Muscle of leg (tissue), 11 donors: ENCODE data around the gene ZNF516. TPM values are rescaled to one million over a fixed set of nuclear protein-coding genes. Genes with fewer than 3 reads are reported as not detected.
A peak's percentile ranks its signal among the peaks of the same experiment; 100 is the strongest.

Source experiments
- DNase-seq: peaks from one replicate; pipeline ENCODE4 v3.0.0; 2013
- H3K27ac ChIP-seq: one replicate; pipeline ENCODE4 v1.5.1; 2013; ENCODE audit warnings: mild to moderate bottlenecking, low read length, control low read depth
- H3K27me3 ChIP-seq: one replicate; pipeline ENCODE4 v1.6.1; 2013; ENCODE audit warnings: low read length; ENCODE audit not compliant: control insufficient read depth, insufficient read depth
- H3K36me3 ChIP-seq: one replicate; pipeline ENCODE4 v1.6.1; 2013; ENCODE audit warnings: low read length; ENCODE audit not compliant: control insufficient read depth, insufficient read depth
- H3K4me1 ChIP-seq: one replicate; pipeline ENCODE4 v1.6.1; 2013; ENCODE audit warnings: low read length; ENCODE audit not compliant: control insufficient read depth, insufficient read depth
- H3K4me3 ChIP-seq: one replicate; pipeline ENCODE4 v1.5.1; 2013; ENCODE audit warnings: low read length, control low read depth
- H3K9me3 ChIP-seq: replicated peaks from 2 replicates; pipeline ENCODE4 v1.6.1; 2013; ENCODE audit warnings: low read depth, low read length; ENCODE audit not compliant: control insufficient read depth
- WGBS: methylation state at CpG from one replicate; pipeline ENCODE4 v1.1.5; 2013; ENCODE audit warnings: missing lambda C conversion rate; ENCODE audit not compliant: insufficient coverage; 5-methylcytosine and 5-hydroxymethylcytosine counted together
- polyA plus RNA-seq, 8 donors: library from polyadenylated mRNA; unstranded; fragments of 120-200 nt; gene quantifications; one replicate each; pipeline versions ENCODE4 v1.2.1 to v1.2.3, GENCODE V29; 2013; ENCODE audit warnings: inconsistent platforms in 1 of 8, low replicate concordance in 1 of 8; ENCODE audit not compliant: insufficient read length in 8 of 8, insufficient read depth in 1 of 8
- total RNA-seq: library from RNA; stranded (reverse); fragments of 120-200 nt; gene quantifications from one replicate; pipeline ENCODE4 v1.2.4, GENCODE V29; 2013

The ZNF516 gene
- total and polyA plus RNA-seq, 9 donors, result 26.6 to 52.9 (median 42.9) TPM

GRCh38 chr18:76461692-76462325 lies 33.2 kb downstream of the ZNF516 start:
- Histone ChIP-seq H3K27ac (no peak overlapping the region), H3K27me3 (no peaks in the 10 kb centered on the region), H3K36me3 (peaks cover 23% of the 10 kb centered on the region), H3K9me3 (no peaks in the 10 kb centered on the region), H3K4me3 (no peak overlapping the region), H3K4me1 (peaks cover 19% of the 10 kb centered on the region)
- DNase-seq, result no peak
- WGBS, result 96% methylated on average over 17 of the region's 27 CpGs

- 93% methylated on average over 3 of the region's 8 CpGs for WGBS
- H3K27me3 ChIP-seq, result no peaks in the 10 kb centered on the region
- H3K27ac ChIP-seq, result no peak overlapping the region
- H3K36me3 ChIP-seq, result peaks cover 23% of the 10 kb centered on the region
- peaks cover 23% of the 10 kb centered on the region for H3K4me1 ChIP-seq
- H3K4me3 ChIP-seq, result no peak overlapping the region
- no peaks in the 10 kb centered on the region for H3K9me3 ChIP-seq
- no peak for DNase-seq
Observed at GRCh38 chr18:76461148-76461547, 33.9 kb downstream of the ZNF516 start.

- H3K27me3 ChIP-seq, result no peaks in the 10 kb centered on the region
- H3K36me3 ChIP-seq, result peaks cover 23% of the 10 kb centered on the region
- no peak overlapping the region for H3K4me3 ChIP-seq
- peaks cover 29% of the 10 kb centered on the region for H3K4me1 ChIP-seq
- H3K27ac ChIP-seq, result no peak overlapping the region
- DNase-seq, result no peak
- no peaks in the 10 kb centered on the region for H3K9me3 ChIP-seq
- WGBS, result 100% methylated on average over 1 of the region's 9 CpGs
Observed at GRCh38 chr18:76460482-76460881, 34.6 kb downstream of the ZNF516 start.

GRCh38 chr18:76459687-76460350 lies 35.2 kb downstream of the ZNF516 start:
- WGBS, result 60% methylated on average over 25 of the region's 26 CpGs
- Histone ChIP-seq H3K27me3 (no peaks in the 10 kb centered on the region), H3K9me3 (no peaks in the 10 kb centered on the region), H3K27ac (peak overlapping the region; percentile 13), H3K36me3 (peaks cover 22% of the 10 kb centered on the region), H3K4me3 (no peak overlapping the region), H3K4me1 (peaks cover 36% of the 10 kb centered on the region)
- DNase-seq, result no peak

- peaks cover 37% of the 10 kb centered on the region for H3K4me1 ChIP-seq
- no peaks in the 10 kb centered on the region for H3K27me3 ChIP-seq
- DNase-seq, result no peak
- peaks cover 21% of the 10 kb centered on the region for H3K36me3 ChIP-seq
- WGBS, result 88% methylated on average over 15 of the region's 17 CpGs
- no peak overlapping the region for H3K4me3 ChIP-seq
- no peak overlapping the region for H3K27ac ChIP-seq
- no peaks in the 10 kb centered on the region for H3K9me3 ChIP-seq
Observed at GRCh38 chr18:76459312-76459686, 35.7 kb downstream of the ZNF516 start.

GRCh38 chr18:76458522-76459311 lies 36.3 kb downstream of the ZNF516 start:
- Histone ChIP-seq H3K27ac (no peak overlapping the region), H3K4me1 (peaks cover 37% of the 10 kb centered on the region), H3K4me3 (no peak overlapping the region), H3K27me3 (no peaks in the 10 kb centered on the region), H3K36me3 (peaks cover 21% of the 10 kb centered on the region), H3K9me3 (no peaks in the 10 kb centered on the region)
- DNase-seq, result no peak
- 96% methylated on average over 50 of the region's 51 CpGs for WGBS

GRCh38 chr18:76457957-76458356 lies 37.1 kb downstream of the ZNF516 start:
- H3K9me3 ChIP-seq, result no peaks in the 10 kb centered on the region
- peaks cover 42% of the 10 kb centered on the region for H3K4me1 ChIP-seq
- no peaks in the 10 kb centered on the region for H3K27me3 ChIP-seq
- 82% methylated on average over 5 of the region's 9 CpGs for WGBS
- DNase-seq, result no peak
- no peak overlapping the region for H3K27ac ChIP-seq
- H3K36me3 ChIP-seq, result peaks cover 21% of the 10 kb centered on the region
- no peak overlapping the region for H3K4me3 ChIP-seq

GRCh38 chr18:76457475-76457874 lies 37.6 kb downstream of the ZNF516 start:
- peaks cover 42% of the 10 kb centered on the region for H3K4me1 ChIP-seq
- no peak for DNase-seq
- no peaks in the 10 kb centered on the region for H3K27me3 ChIP-seq
- no peak overlapping the region for H3K4me3 ChIP-seq
- 95% methylated on average over 2 of the region's 9 CpGs for WGBS
- H3K9me3 ChIP-seq, result no peaks in the 10 kb centered on the region
- peaks cover 21% of the 10 kb centered on the region for H3K36me3 ChIP-seq
- H3K27ac ChIP-seq, result peak overlapping the region; percentile 73

- H3K36me3 ChIP-seq, result peaks cover 21% of the 10 kb centered on the region
- H3K9me3 ChIP-seq, result no peaks in the 10 kb centered on the region
- WGBS, result 60% methylated on average over 1 of the region's 4 CpGs
- DNase-seq, result peak; percentile 37
- no peaks in the 10 kb centered on the region for H3K27me3 ChIP-seq
- peak overlapping the region; percentile 73 for H3K27ac ChIP-seq
- no peak overlapping the region for H3K4me3 ChIP-seq
- H3K4me1 ChIP-seq, result peaks cover 48% of the 10 kb centered on the region
Observed at GRCh38 chr18:76456823-76457222, 38.2 kb downstream of the ZNF516 start.

- no peaks in the 10 kb centered on the region for H3K27me3 ChIP-seq
- peaks cover 16% of the 10 kb centered on the region for H3K36me3 ChIP-seq
- no peak for DNase-seq
- no peaks in the 10 kb centered on the region for H3K9me3 ChIP-seq
- WGBS, result 67% methylated on average over 9 of the region's 16 CpGs
- peak overlapping the region; percentile 42 for H3K27ac ChIP-seq
- peaks cover 54% of the 10 kb centered on the region for H3K4me1 ChIP-seq
- no peak overlapping the region for H3K4me3 ChIP-seq
Observed at GRCh38 chr18:76456018-76456750, 38.9 kb downstream of the ZNF516 start.
